Heart right ventricle (tissue), 16 donors: Measurements from ENCODE around the gene HIGD2B. TPM values are rescaled to one million over a fixed set of nuclear protein-coding genes. Genes with fewer than 3 reads are reported as not detected.
A peak's percentile ranks its signal among the peaks of the same experiment; 100 is the strongest.
"Not testable (repeated sequence)": the region's sequence is repeated elsewhere in the genome, so short reads cannot be mapped to it uniquely, and the experiment has no call there.

Experiments used
- ATAC-seq, 8 donors: fragments of 200-7000 bp; cut with Tn5 transposase; one replicate each; pipeline ENCODE4 v1.9.1; 2020; ENCODE audit warnings: mild to moderate bottlenecking in 8 of 8, moderate library complexity in 8 of 8, moderate number of reproducible peaks in 1 of 8
- DNase-seq, 2 donors: peaks; one replicate each; pipeline ENCODE4 v3.0.0-alpha.2; 2020
- H3K27ac ChIP-seq, 10 donors: fragments of 200-600 bp; sonication (generic) in 2 of 10; one replicate each; pipeline versions ENCODE4 v1.5.0 to v1.8.0; 2020 to 2022; ENCODE audit warnings: mild to moderate bottlenecking in 3 of 10
- H3K27me3 ChIP-seq, 7 donors: fragments of 200-600 bp; one replicate each; pipeline ENCODE4 v1.8.0; 2021 to 2022; ENCODE audit warnings: mild to moderate bottlenecking in 2 of 7
- H3K36me3 ChIP-seq, 9 donors: fragments of 200-600 bp; sonication (generic) in 1 of 9; one replicate each; pipeline versions ENCODE4 v1.5.0 to v1.8.0; 2020 to 2022; ENCODE audit warnings: mild to moderate bottlenecking in 2 of 9
- H3K4me1 ChIP-seq, 9 donors: fragments of 200-600 bp; sonication (generic) in 1 of 9; one replicate each; pipeline versions ENCODE4 v1.5.0 to v1.8.0; 2020 to 2022; ENCODE audit warnings: mild to moderate bottlenecking in 4 of 9
- H3K4me3 ChIP-seq, 10 donors: fragments of 200-600 bp; sonication (generic) in 2 of 10; one replicate each; pipeline versions ENCODE4 v1.5.0 to v1.8.0; 2020 to 2022; ENCODE audit warnings: mild to moderate bottlenecking in 7 of 10, moderate library complexity in 2 of 10
- H3K9me3 ChIP-seq, 11 donors: fragments of 200-600 bp in 10 of 11; sonication (generic) in 2 of 11; one replicate each; pipeline versions ENCODE4 v1.5.0 to v1.8.0; 2013 to 2022; ENCODE audit warnings: mild to moderate bottlenecking in 2 of 11, control low read depth in 1 of 11, moderate library complexity in 1 of 11
- CTCF ChIP-seq, 9 donors: fragments of 200-600 bp; sonication (generic) in 2 of 9; IDR thresholded peaks; one replicate each; pipeline versions ENCODE4 v1.5.0 to v1.8.0; 2021 to 2022; ENCODE audit warnings: antibody characterized with exemption in 9 of 9, mild to moderate bottlenecking in 5 of 9, moderate library complexity in 1 of 9
- WGBS, 2 donors: extraction: QIAGEN DNeasy Blood & Tissue Kit; methylation state at CpG; one replicate each; pipeline ENCODE4 v1.1.7; 2013; ENCODE audit warnings: inconsistent platforms in 1 of 2; 5-methylcytosine and 5-hydroxymethylcytosine counted together
- intact Hi-C, 10 donors: fragments of 100-400 bp; cut with DNase I; formaldehyde crosslinking; loops; one replicate each; pipeline versions ENCODE4 v1.11.1 to v1.14.2; 2022
- polyA plus RNA-seq, 2 donors: library from polyadenylated mRNA; stranded (reverse); fragments of 200-250 nt; gene quantifications; one replicate each; pipeline ENCODE4 v1.2.3, GENCODE V29; 2013
- total RNA-seq, 10 donors: library from RNA; stranded (reverse); fragmentation: NEBNext Ultra II Directional in 3 of 10; extraction: Animal tissue kit (Norgen Biotek cat#: 25700) in 3 of 10; gene quantifications; one replicate each; pipeline versions ENCODE4 v1.2.1 to v1.2.4, GENCODE V29; 2021 to 2023
- donor health status: Arrhythmogenic right ventricular cardiomyopathy.
- donor health status: ischemic (EF 13 %, LVEDD 7.1; RV severe dilation, severe dysfunction).
- donor health status: healthy with polysubstance abuse.
- donor health status: DM: no; HTN: yes; CAD: no.
- donor health status: DM: no; HTN: no; CAD: no.
- donor health status: ischemic (EF 25% LVEDD 6.9; RV normal size, moderate dysfunction).
- donor health status: ischemic (EF 25% LVEDD 5.7; RV mildly dilated, moderate dysfunction).
- donor health status: healthy.
- donor health status: DM: yes; HTN: yes; CAD: no.
- donor health status: Ischemic cardiomyopathy.
- donor health status: ischemic (EF 35%, LVEDD 5.7; RV mildly dilated, moderate dysfunction).
- donor health status: nonischemic (EF 11% LVEDD 7.7; RV severe dilation, severe dysfunction).
- donor health status: DM: yes; HTN: yes; CAD: no.
- donor health status: PGD.
- donor health status: ischemic (EF 29% LVEDD 5.4; RV normal size, mild dysfunction).
- donor health status: nonischemic (EF 23%, LVEDD 6.1; RV moderate dilation, normal function).

Gene HIGD2B
- total and polyA plus RNA-seq, 12 donors: not detected

GRCh38 chr15:72628249-72629067, 57.5 kb downstream of the HIGD2B start:
- not testable (repeated sequence) for ATAC-seq, H3K9me3 ChIP-seq, H3K27ac ChIP-seq, H3K4me1 ChIP-seq, DNase-seq, H3K36me3 ChIP-seq, H3K4me3 ChIP-seq, H3K27me3 ChIP-seq
- intact Hi-C loops: loop anchor here in 1 of 10 donors (10.0 kb wide), 1 partner anchor 1426 kb away; no protein-coding TSS in a partner anchor
- WGBS, 2 donors: 88 to 93% methylated on average over 11 of the region's 11 CpGs
- TF ChIP-seq CTCF (IDR thresholded peaks at IDR 0.05): peak in 1 of 9 donors; percentile 12

DNA sequence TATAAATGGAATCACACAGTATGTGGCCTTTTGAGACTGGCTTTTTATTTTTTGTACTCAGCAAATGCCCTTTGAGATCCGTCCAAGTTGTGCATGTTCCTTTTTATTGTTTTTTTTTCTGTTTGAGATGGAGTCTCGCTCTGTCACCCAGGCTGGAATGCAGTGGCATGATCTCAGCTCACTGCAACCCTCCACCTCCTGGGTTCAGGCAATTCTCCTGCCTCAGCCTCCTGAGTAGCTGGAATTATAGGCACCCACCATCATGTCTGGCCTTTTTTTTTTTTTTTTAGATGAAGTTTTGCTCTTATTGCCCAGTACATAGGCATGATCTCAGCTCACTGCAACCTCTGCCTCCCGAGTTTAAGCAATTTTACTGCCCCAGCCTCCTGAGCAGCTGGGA, 59.8 kb downstream of the HIGD2B start:
- H3K27me3 ChIP-seq, DNase-seq, H3K4me3 ChIP-seq, ATAC-seq, H3K27ac ChIP-seq, H3K4me1 ChIP-seq, H3K9me3 ChIP-seq, H3K36me3 ChIP-seq: not testable (repeated sequence)
- 74 to 79% methylated on average over 3 of the region's 3 CpGs for WGBS, 2 donors
- intact Hi-C loops: loop anchor here in 1 of 10 donors (10.0 kb wide), 1 partner anchor 1429 kb away; no protein-coding TSS in a partner anchor

Other genes with a start within 250 kb of the HIGD2B start
- gene ARIH1, start 211.9 kb downstream of the HIGD2B start, total RNA-seq: 100 to 1,000 TPM; 148 to 231 (median 188) TPM
- 10 to 100 TPM; 23.1 to 28.9 TPM for gene ARIH1, start 211.9 kb downstream of the HIGD2B start, polyA plus RNA-seq
- gene GOLGA6B, start 31.5 kb downstream of the HIGD2B start, total RNA-seq: not detected
- gene GOLGA6B, start 31.5 kb downstream of the HIGD2B start, polyA plus RNA-seq: not detected
- gene BBS4, start within 50 bp of the HIGD2B start, total RNA-seq: 10 to 100 TPM in 9 of 10 donors, 1 to 10 TPM in 1; 6.8 to 18.0 (median 12.7) TPM
- gene BBS4, start within 50 bp of the HIGD2B start, polyA plus RNA-seq: 1 to 10 TPM; 8.3 to 9.2 TPM
- gene ADPGK, start 97.6 kb upstream of the HIGD2B start, total RNA-seq: 10 to 100 TPM in 6 of 10 donors, 1 to 10 TPM in 4; 6.4 to 21.8 (median 10.4) TPM
- gene ADPGK, start 97.6 kb upstream of the HIGD2B start, polyA plus RNA-seq: 10 to 100 TPM; 12.2 to 22.8 TPM